Neuronal stem cell (in vitro differentiated cells): Measurements from ENCODE around the gene CAP1.

Experiments
- DNase-seq: peaks from one replicate; pipeline ENCODE4 v3.0.0-alpha.2; 2013; ENCODE audit warnings: low spot score
- H2AFZ ChIP-seq: one replicate; pipeline ENCODE4 v1.6.1; 2013; ENCODE audit warnings: mild to moderate bottlenecking, low read length, inconsistent platforms
- H2AK5ac ChIP-seq: 2 replicates; pipeline ENCODE4 v1.6.1; 2013; ENCODE audit warnings: low read depth, mild to moderate bottlenecking, inconsistent platforms, low read length, moderate library complexity, mixed read lengths
- H2BK120ac ChIP-seq: 2 replicates; pipeline ENCODE4 v1.6.1; 2013; ENCODE audit warnings: low read depth, mild to moderate bottlenecking, inconsistent platforms, low read length, moderate library complexity, mixed read lengths
- H2BK12ac ChIP-seq: one replicate; pipeline ENCODE4 v1.6.1; 2013; ENCODE audit warnings: low read length, inconsistent platforms
- H2BK15ac ChIP-seq: 2 replicates; pipeline ENCODE4 v1.6.1; 2013; ENCODE audit warnings: mild to moderate bottlenecking, low read length, inconsistent platforms, mixed read lengths
- H2BK5ac ChIP-seq: one replicate; pipeline ENCODE4 v1.6.1; 2013; ENCODE audit warnings: inconsistent platforms, mild to moderate bottlenecking, low read length, moderate library complexity
- H3K14ac ChIP-seq: one replicate; pipeline ENCODE4 v1.6.1; 2013; ENCODE audit warnings: low read length, inconsistent platforms
- H3K18ac ChIP-seq: 2 replicates; pipeline ENCODE4 v1.6.1; 2013; ENCODE audit warnings: low read length, inconsistent platforms
- H3K23ac ChIP-seq: 2 replicates; pipeline ENCODE4 v1.6.1; 2013; ENCODE audit warnings: low read depth, mild to moderate bottlenecking, mixed read lengths, low read length, inconsistent platforms; ENCODE audit not compliant: poor library complexity
- H3K27ac ChIP-seq: replicated peaks from 3 replicates; pipeline ENCODE4 v1.5.1; 2013; ENCODE audit warnings: low read length, inconsistent platforms
- H3K27me3 ChIP-seq, 3 experiments: 2 replicates each; pipeline ENCODE4 v1.6.1; 2013; ENCODE audit warnings: low read length in 3 of 3, mild to moderate bottlenecking in 2 of 3, inconsistent platforms in 1 of 3, low read depth in 1 of 3, mixed read lengths in 1 of 3, moderate library complexity in 1 of 3; ENCODE audit not compliant: control insufficient read depth in 3 of 3, insufficient read depth in 3 of 3
- H3K36me3 ChIP-seq, 2 donors: replicated peaks in 1 of 2; 2 replicates each; pipeline ENCODE4 v1.6.1; 2013; ENCODE audit warnings: low read length in 2 of 2; ENCODE audit not compliant: control insufficient read depth in 2 of 2, insufficient read depth in 2 of 2
- H3K4ac ChIP-seq: 2 replicates; pipeline ENCODE4 v1.6.1; 2013; ENCODE audit warnings: inconsistent platforms, mild to moderate bottlenecking, low read length, moderate library complexity
- H3K4me1 ChIP-seq, 2 donors: 1 replicate in 1 of 2; 2 replicates in 1 of 2; pipeline ENCODE4 v1.6.1; 2013; ENCODE audit warnings: low read length in 2 of 2, low read depth in 1 of 2; ENCODE audit not compliant: control insufficient read depth in 2 of 2, insufficient read depth in 1 of 2
- H3K4me2 ChIP-seq: one replicate; pipeline ENCODE4 v1.6.1; 2013; ENCODE audit warnings: mild to moderate bottlenecking, low read length, inconsistent platforms; ENCODE audit not compliant: insufficient read depth, poor library complexity, severe bottlenecking
- H3K4me3 ChIP-seq, 2 donors: 2 replicates each; pipeline ENCODE4 v1.5.1; 2013; ENCODE audit warnings: low read length in 2 of 2, mild to moderate bottlenecking in 2 of 2, inconsistent platforms in 1 of 2, moderate library complexity in 1 of 2
- H3K79me1 ChIP-seq: one replicate; pipeline ENCODE4 v1.6.1; 2013; ENCODE audit warnings: low read depth, mild to moderate bottlenecking, inconsistent platforms, low read length, moderate library complexity
- H3K9ac ChIP-seq: one replicate; pipeline ENCODE4 v1.6.1; 2013; ENCODE audit warnings: mild to moderate bottlenecking, low read depth, low read length, inconsistent platforms; ENCODE audit not compliant: poor library complexity
- H3K9me3 ChIP-seq, 2 donors: replicated peaks in 1 of 2; 2 replicates each; pipeline versions ENCODE3 to v1.6.1; 2013; ENCODE audit warnings: low read length in 2 of 2, mild to moderate bottlenecking in 2 of 2, inconsistent platforms in 1 of 2, low read depth in 1 of 2, mixed read lengths in 1 of 2, moderate library complexity in 1 of 2; ENCODE audit not compliant: control insufficient read depth in 2 of 2, insufficient read depth in 1 of 2
- H4K8ac ChIP-seq: one replicate; pipeline ENCODE4 v1.6.1; 2013; ENCODE audit warnings: low read depth, mild to moderate bottlenecking, inconsistent platforms, low read length, moderate library complexity
- H4K91ac ChIP-seq: one replicate; pipeline ENCODE4 v1.6.1; 2013; ENCODE audit warnings: low read length, low read depth, mild to moderate bottlenecking, inconsistent platforms; ENCODE audit not compliant: poor library complexity
- WGBS, 2 donors: extraction: QIAGEN DNeasy Blood & Tissue Kit; methylation state at CpG; one replicate each; pipeline ENCODE4 v1.1.7; 2013; ENCODE audit warnings: missing lambda C conversion rate in 2 of 2, mixed read lengths in 1 of 2; ENCODE audit not compliant: insufficient read length in 2 of 2, insufficient replicate concordance in 1 of 2; ENCODE audit errors: extremely low coverage in 2 of 2; 5-methylcytosine and 5-hydroxymethylcytosine counted together

CAP1 gene

GRCh38 chr1:40053138-40053887 is 12.8 kb downstream of the CAP1 start:
- no peak overlapping the region for H2BK12ac ChIP-seq
- H3K4me2 ChIP-seq, result no peak overlapping the region
- H3K4ac ChIP-seq, result no peak overlapping the region
- H3K18ac ChIP-seq, result no peak overlapping the region
- peaks cover 0 to 64% of the 10 kb centered on the region in 2 donors for H3K36me3 ChIP-seq
- no peak for DNase-seq
- no peak overlapping the region for H2BK120ac ChIP-seq
- H4K91ac ChIP-seq, result no peak overlapping the region
- no peak overlapping the region for H3K23ac ChIP-seq
- H3K4me3 ChIP-seq, result no peak overlapping the region
- no peaks in the 10 kb centered on the region for H3K27me3 ChIP-seq
- H4K8ac ChIP-seq, result no peak overlapping the region
- no peak overlapping the region for H3K14ac ChIP-seq
- no peaks in the 10 kb centered on the region for H3K4me1 ChIP-seq
- no peak overlapping the region for H2BK15ac ChIP-seq
- no peak overlapping the region for H2AK5ac ChIP-seq
- WGBS, 2 donors, result no CpG with 5 or more reads among the region's 11 CpGs
- no peaks in the 10 kb centered on the region for H3K9me3 ChIP-seq
- H3K27ac ChIP-seq, result no peak overlapping the region
- H2AFZ ChIP-seq, result no peak overlapping the region
- peaks cover 2% of the 10 kb centered on the region for H3K79me1 ChIP-seq
- no peak overlapping the region for H2BK5ac ChIP-seq
- H3K9ac ChIP-seq, result no peak overlapping the region

- no peak overlapping the region for H2BK120ac ChIP-seq
- no peak overlapping the region for H2AK5ac ChIP-seq
- H3K79me1 ChIP-seq, result no peaks in the 10 kb centered on the region
- H3K18ac ChIP-seq, result no peak overlapping the region
- no peak overlapping the region for H4K91ac ChIP-seq
- no peak overlapping the region for H4K8ac ChIP-seq
- peaks cover 8 to 72% of the 10 kb centered on the region in 2 donors for H3K36me3 ChIP-seq
- H3K14ac ChIP-seq, result no peak overlapping the region
- no peak overlapping the region for H2BK15ac ChIP-seq
- H3K4me1 ChIP-seq, result no peaks in the 10 kb centered on the region
- no peak overlapping the region for H3K4ac ChIP-seq
- no peak overlapping the region for H2AFZ ChIP-seq
- no peak overlapping the region for H3K4me2 ChIP-seq
- WGBS, 2 donors, result no CpG with 5 or more reads among the region's 5 CpGs
- DNase-seq, result no peak
- H3K9me3 ChIP-seq, result no peaks in the 10 kb centered on the region
- no peak overlapping the region for H3K23ac ChIP-seq
- H3K9ac ChIP-seq, result no peak overlapping the region
- no peak overlapping the region for H3K4me3 ChIP-seq
- no peak overlapping the region for H3K27ac ChIP-seq
- no peak overlapping the region for H2BK5ac ChIP-seq
- no peaks in the 10 kb centered on the region for H3K27me3 ChIP-seq
- H2BK12ac ChIP-seq, result no peak overlapping the region
These were observed 16.2 kb downstream of the CAP1 start for GRCh38 chr1:40056519-40057309.

- no peak for DNase-seq
- Histone ChIP-seq H2BK120ac (no peak overlapping the region), H2BK15ac (no peak overlapping the region), H3K79me1 (no peaks in the 10 kb centered on the region), H3K4me2 (no peak overlapping the region), H3K9ac (no peak overlapping the region), H3K4ac (no peak overlapping the region), H3K14ac (no peak overlapping the region), H3K36me3 (peaks cover 8 to 80% of the 10 kb centered on the region in 2 donors), H4K8ac (no peak overlapping the region), H2BK5ac (no peak overlapping the region), H3K23ac (no peak overlapping the region), H3K9me3 (no peaks in the 10 kb centered on the region), H3K27me3 (no peaks in the 10 kb centered on the region), H2AK5ac (no peak overlapping the region), H4K91ac (no peak overlapping the region), H2AFZ (no peak overlapping the region), H3K4me3 (no peak overlapping the region), H2BK12ac (no peak overlapping the region), H3K4me1 (no peaks in the 10 kb centered on the region), H3K18ac (no peak overlapping the region), H3K27ac (no peak overlapping the region)
- WGBS, 2 donors, result no CpG with 5 or more reads among the region's 1 CpG
These were observed 16.9 kb downstream of the CAP1 start for GRCh38 chr1:40057310-40058030.

GRCh38 chr1:40058097-40058452 is 17.5 kb downstream of the CAP1 start:
- H3K27me3 ChIP-seq, result no peaks in the 10 kb centered on the region
- no peak overlapping the region for H4K91ac ChIP-seq
- no peak overlapping the region for H2BK5ac ChIP-seq
- H3K27ac ChIP-seq, result no peak overlapping the region
- no peak overlapping the region for H3K23ac ChIP-seq
- no peak overlapping the region for H2AFZ ChIP-seq
- no peak overlapping the region for H2AK5ac ChIP-seq
- no peak overlapping the region for H4K8ac ChIP-seq
- no peak overlapping the region for H2BK12ac ChIP-seq
- DNase-seq, result no peak
- no peaks in the 10 kb centered on the region for H3K9me3 ChIP-seq
- no peaks in the 10 kb centered on the region for H3K4me1 ChIP-seq
- no CpG with 5 or more reads among the region's 1 CpG for WGBS, 2 donors
- H2BK15ac ChIP-seq, result no peak overlapping the region
- H3K14ac ChIP-seq, result no peak overlapping the region
- H3K4me2 ChIP-seq, result no peak overlapping the region
- H3K4ac ChIP-seq, result no peak overlapping the region
- H3K18ac ChIP-seq, result no peak overlapping the region
- H3K36me3 ChIP-seq, result peaks cover 8 to 85% of the 10 kb centered on the region in 2 donors
- no peak overlapping the region for H2BK120ac ChIP-seq
- no peak overlapping the region for H3K4me3 ChIP-seq
- no peak overlapping the region for H3K9ac ChIP-seq
- H3K79me1 ChIP-seq, result no peaks in the 10 kb centered on the region
